Measurements from ENCODE around the gene FAP. TPM values are rescaled to one million over a fixed set of nuclear protein-coding genes. Genes with fewer than 3 reads are reported as not detected.
A peak's percentile ranks its signal among the peaks of the same experiment; 100 is the strongest.

Gene FAP, protein sequence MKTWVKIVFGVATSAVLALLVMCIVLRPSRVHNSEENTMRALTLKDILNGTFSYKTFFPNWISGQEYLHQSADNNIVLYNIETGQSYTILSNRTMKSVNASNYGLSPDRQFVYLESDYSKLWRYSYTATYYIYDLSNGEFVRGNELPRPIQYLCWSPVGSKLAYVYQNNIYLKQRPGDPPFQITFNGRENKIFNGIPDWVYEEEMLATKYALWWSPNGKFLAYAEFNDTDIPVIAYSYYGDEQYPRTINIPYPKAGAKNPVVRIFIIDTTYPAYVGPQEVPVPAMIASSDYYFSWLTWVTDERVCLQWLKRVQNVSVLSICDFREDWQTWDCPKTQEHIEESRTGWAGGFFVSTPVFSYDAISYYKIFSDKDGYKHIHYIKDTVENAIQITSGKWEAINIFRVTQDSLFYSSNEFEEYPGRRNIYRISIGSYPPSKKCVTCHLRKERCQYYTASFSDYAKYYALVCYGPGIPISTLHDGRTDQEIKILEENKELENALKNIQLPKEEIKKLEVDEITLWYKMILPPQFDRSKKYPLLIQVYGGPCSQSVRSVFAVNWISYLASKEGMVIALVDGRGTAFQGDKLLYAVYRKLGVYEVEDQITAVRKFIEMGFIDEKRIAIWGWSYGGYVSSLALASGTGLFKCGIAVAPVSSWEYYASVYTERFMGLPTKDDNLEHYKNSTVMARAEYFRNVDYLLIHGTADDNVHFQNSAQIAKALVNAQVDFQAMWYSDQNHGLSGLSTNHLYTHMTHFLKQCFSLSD
- not detected in 2 replicates for total RNA-seq (ENCODE audit: low replicate concordance)

- Histone ChIP-seq H3K4me1 (peaks cover 11% of the 10 kb centered on the region), H3K27me3 (no peaks in the 10 kb centered on the region), H4K20me1 (ENCODE audit: low read depth) (no peaks in the 10 kb centered on the region), H3K4me3 (no peak within 1 kb of the TSS), H3K36me3 (no peaks in the 10 kb centered on the region), H3K79me2 (ENCODE audit: low read depth) (no peaks in the 10 kb centered on the region), H2AFZ (replicated peaks) (peak within 1 kb of the TSS; percentile 12), H3K9ac (no peak within 1 kb of the TSS), H3K27ac (peak within 1 kb of the TSS; percentile 24), H3F3A (ENCODE audit: low read depth) (no peaks in the 10 kb centered on the region), H3K9me3 (ENCODE audit: low read depth) (no peaks in the 10 kb centered on the region), H3K4me2 (peak within 1 kb of the TSS; percentile 5)
- Mint-ChIP-seq H3K9me3 (no peaks in the 10 kb centered on the region), H3K27me3 (ENCODE audit: insufficient read depth, low read depth) (no peaks in the 10 kb centered on the region), H3K27ac (peak within 1 kb of the TSS; percentile 88), H3K4me1 (peaks cover 8% of the 10 kb centered on the region), H3K4me3 (peak within 1 kb of the TSS; percentile 46), H3K36me3 (no peaks in the 10 kb centered on the region)
- TF ChIP-seq, protein P1, sequence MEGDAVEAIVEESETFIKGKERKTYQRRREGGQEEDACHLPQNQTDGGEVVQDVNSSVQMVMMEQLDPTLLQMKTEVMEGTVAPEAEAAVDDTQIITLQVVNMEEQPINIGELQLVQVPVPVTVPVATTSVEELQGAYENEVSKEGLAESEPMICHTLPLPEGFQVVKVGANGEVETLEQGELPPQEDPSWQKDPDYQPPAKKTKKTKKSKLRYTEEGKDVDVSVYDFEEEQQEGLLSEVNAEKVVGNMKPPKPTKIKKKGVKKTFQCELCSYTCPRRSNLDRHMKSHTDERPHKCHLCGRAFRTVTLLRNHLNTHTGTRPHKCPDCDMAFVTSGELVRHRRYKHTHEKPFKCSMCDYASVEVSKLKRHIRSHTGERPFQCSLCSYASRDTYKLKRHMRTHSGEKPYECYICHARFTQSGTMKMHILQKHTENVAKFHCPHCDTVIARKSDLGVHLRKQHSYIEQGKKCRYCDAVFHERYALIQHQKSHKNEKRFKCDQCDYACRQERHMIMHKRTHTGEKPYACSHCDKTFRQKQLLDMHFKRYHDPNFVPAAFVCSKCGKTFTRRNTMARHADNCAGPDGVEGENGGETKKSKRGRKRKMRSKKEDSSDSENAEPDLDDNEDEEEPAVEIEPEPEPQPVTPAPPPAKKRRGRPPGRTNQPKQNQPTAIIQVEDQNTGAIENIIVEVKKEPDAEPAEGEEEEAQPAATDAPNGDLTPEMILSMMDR (IDR thresholded peaks at IDR 0.05): no peak
- TF ChIP-seq EZH2phosphoT487 (IDR thresholded peaks at IDR 0.05) (no peak), EZH2 (IDR thresholded peaks at IDR 0.05) (no peak)
- peak; percentile 44 for DNase-seq (ENCODE audit: low spot score)
Observed at GRCh38 chr2:162243294-162243693, at the start of gene FAP. Gene FAP (minus strand): TSS chr2:162243445. CDS start chr2:162243327, 118 bp downstream.

DNA sequence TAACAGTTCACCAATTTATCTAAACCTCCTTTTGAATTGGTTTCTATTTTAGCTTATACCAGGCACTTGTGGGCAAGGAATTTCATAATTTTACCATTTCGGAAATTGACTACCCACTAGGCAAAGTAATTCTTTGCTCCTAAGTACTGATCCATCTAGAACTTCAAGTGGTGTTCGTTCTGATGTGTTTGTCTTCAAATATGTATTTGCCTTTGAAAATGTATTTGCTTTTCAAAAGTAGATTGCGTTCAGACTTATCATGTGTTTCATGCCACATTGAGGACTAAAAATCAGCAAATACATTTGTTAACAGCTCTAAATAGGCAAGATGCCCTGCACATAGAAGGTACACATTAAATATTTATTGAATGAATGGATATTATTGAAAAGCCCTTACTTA is 48.5 kb upstream of the FAP start:
- H3K4me3 Mint-ChIP-seq: no peak overlapping the region
- H3K9ac ChIP-seq: no peak overlapping the region
- H3K36me3 Mint-ChIP-seq: no peaks in the 10 kb centered on the region

DNA sequence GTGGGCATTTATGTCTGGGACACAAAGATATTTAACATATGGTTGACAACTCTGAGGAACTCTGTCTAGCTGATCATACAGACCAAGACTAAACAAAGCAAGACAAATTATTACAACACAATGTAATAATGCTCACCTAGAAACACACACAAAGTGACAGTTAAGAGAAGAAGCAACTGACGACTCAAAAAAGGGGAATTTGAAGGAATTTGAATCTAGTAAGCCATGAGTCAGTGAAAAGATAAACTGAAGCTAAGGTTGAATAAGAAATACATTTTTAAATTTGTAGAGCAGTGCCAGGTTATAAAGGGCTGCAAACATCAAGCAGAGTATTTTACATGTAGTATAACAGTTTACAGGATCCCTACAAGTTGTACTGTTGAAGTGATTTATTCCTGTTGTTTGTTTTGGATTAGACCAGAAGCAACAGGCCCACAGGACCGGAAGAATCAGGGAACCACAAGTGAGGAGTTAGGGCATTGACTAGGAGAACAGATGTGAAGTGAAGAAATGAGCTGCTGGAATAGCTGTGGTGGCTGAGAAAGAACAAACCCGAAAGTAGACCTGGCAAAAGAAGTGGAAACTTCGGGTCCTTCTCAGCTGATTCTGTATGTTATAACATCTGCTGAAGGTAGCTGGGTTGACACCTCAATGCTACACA is 39.6 kb upstream of the FAP start:
- H3K9me3 Mint-ChIP-seq: no peaks in the 10 kb centered on the region

More for the DNA sequence above, 48.5 kb upstream of the FAP start:
- DNase-seq (ENCODE audit: low spot score): no peak
- no peak overlapping the region for H2AFZ ChIP-seq (replicated peaks)
- no peaks in the 10 kb centered on the region for H3K79me2 ChIP-seq (ENCODE audit: low read depth)
- H3K4me3 ChIP-seq: no peak overlapping the region
- no peak for TF ChIP-seq EZH2 (IDR thresholded peaks at IDR 0.05)
- no peaks in the 10 kb centered on the region for H3F3A ChIP-seq (ENCODE audit: low read depth)
- no peak overlapping the region for H3K27ac Mint-ChIP-seq
- no peaks in the 10 kb centered on the region for H3K4me1 ChIP-seq
- H3K4me2 ChIP-seq: no peak overlapping the region
- no peaks in the 10 kb centered on the region for H3K4me1 Mint-ChIP-seq
- no peaks in the 10 kb centered on the region for H3K9me3 ChIP-seq (ENCODE audit: low read depth)
- H3K27ac ChIP-seq: no peak overlapping the region
- H3K27me3 ChIP-seq: no peaks in the 10 kb centered on the region
- no peaks in the 10 kb centered on the region for H3K9me3 Mint-ChIP-seq
- no peaks in the 10 kb centered on the region for H3K27me3 Mint-ChIP-seq (ENCODE audit: insufficient read depth, low read depth)
- no peaks in the 10 kb centered on the region for H3K36me3 ChIP-seq
- H4K20me1 ChIP-seq (ENCODE audit: low read depth): no peaks in the 10 kb centered on the region

More for the DNA sequence above, 39.6 kb upstream of the FAP start:
- no peaks in the 10 kb centered on the region for H3F3A ChIP-seq (ENCODE audit: low read depth)
- no peaks in the 10 kb centered on the region for H3K27me3 ChIP-seq
- no peak overlapping the region for H2AFZ ChIP-seq (replicated peaks)
- Mint-ChIP-seq H3K27ac (no peak overlapping the region), H3K4me3 (no peak overlapping the region), H3K4me1 (no peaks in the 10 kb centered on the region), H3K36me3 (no peaks in the 10 kb centered on the region), H3K27me3 (ENCODE audit: insufficient read depth, low read depth) (peaks cover 2% of the 10 kb centered on the region)
- no peak overlapping the region for H3K4me2 ChIP-seq
- H3K9me3 ChIP-seq (ENCODE audit: low read depth): no peaks in the 10 kb centered on the region
- H3K36me3 ChIP-seq: no peaks in the 10 kb centered on the region
- H4K20me1 ChIP-seq (ENCODE audit: low read depth): no peaks in the 10 kb centered on the region
- H3K4me1 ChIP-seq: no peaks in the 10 kb centered on the region
- TF ChIP-seq EZH2 (IDR thresholded peaks at IDR 0.05) (no peak), EZH2phosphoT487 (IDR thresholded peaks at IDR 0.05) (no peak)
- TF ChIP-seq, protein P1 (IDR thresholded peaks at IDR 0.05): no peak
- H3K79me2 ChIP-seq (ENCODE audit: low read depth): no peaks in the 10 kb centered on the region
- H3K4me3 ChIP-seq: no peak overlapping the region
- H3K9ac ChIP-seq: no peak overlapping the region
- DNase-seq (ENCODE audit: low spot score): no peak
- H3K27ac ChIP-seq: no peak overlapping the region

Measured in neural progenitor cell (in vitro differentiated cells).